GM19395 (cell line): Measurements from ENCODE around the gene AP1M2.

Source experiments
- ATAC-seq: cut with Tn5 transposase; IDR thresholded peaks from one replicate; pipeline ENCODE4 v1.9.1; 2021; ENCODE audit warnings: mild to moderate bottlenecking, moderate library complexity; ENCODE audit not compliant: unreplicated experiment

AP1M2 gene

DNA sequence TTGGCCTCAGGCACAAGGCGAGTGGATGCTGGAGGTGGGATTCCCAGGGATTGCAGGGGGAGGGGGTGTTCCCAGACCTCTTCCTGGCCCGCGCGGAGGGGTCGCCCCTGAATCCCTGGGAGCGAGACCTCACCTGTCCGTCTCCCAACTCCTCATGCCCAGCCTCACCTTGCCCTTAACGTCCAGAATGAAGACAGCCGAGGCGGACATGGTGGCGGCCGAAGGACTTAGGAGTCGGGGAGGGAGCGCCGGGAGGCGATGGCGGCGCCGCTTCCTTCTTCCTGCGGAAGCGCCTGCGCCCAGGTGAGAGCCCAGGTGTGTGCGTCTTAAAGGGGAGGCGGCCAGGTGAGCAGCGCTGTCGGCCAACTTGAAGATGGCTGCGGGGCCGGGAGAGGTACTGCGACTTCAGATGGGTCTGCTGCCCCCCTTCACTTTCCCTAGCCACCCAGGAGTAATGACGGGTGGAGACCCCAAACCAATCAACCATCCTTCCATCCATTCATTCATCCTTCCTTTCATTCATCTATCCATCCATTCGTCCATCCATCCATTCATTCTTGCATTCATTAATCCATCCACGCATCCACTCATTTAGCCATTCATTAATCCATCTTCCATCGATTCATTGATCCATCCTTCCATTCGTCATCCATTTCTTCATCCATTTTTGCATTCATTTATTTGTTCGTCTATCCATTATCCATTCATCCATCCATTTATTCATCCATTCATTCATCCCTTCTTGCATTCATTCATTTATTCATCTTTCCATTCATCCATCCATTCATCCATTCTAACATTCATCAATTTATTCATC is at the start of gene AP1M2:
Gene AP1M2, minus strand, starts transcription at position 291 of the 817 bp plus-strand sequence. Its CDS starts 81 bp downstream, at position 210.
- no peak for ATAC-seq

DNA sequence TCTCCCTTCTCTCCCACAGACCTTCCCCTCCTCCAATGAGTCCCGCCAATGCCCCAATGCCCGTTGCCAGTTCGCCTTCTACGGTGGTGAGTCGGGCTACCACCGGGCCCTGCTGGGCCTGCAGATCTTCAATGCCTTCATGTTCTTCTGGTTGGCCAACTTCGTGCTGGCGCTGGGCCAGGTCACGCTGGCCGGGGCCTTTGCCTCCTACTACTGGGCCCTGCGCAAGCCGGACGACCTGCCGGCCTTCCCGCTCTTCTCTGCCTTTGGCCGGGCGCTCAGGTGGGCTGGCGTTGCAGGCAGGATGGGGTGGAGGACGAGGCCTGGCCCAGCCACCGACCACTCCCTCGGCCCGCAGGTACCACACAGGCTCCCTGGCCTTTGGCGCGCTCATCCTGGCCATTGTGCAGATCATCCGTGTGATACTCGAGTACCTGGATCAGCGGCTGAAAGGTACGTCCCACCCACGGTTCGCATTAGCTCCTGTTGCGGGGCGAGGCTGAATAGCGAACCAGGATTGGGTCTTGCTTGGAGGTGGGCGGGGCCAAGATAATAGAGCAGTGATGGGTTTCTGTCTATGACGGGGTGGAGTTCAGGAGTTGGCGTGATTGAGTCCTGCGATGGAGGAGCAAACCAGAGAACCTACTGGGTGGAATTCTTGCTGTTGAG is 49.3 kb upstream of the AP1M2 start:
- ATAC-seq, result no peak

DNA sequence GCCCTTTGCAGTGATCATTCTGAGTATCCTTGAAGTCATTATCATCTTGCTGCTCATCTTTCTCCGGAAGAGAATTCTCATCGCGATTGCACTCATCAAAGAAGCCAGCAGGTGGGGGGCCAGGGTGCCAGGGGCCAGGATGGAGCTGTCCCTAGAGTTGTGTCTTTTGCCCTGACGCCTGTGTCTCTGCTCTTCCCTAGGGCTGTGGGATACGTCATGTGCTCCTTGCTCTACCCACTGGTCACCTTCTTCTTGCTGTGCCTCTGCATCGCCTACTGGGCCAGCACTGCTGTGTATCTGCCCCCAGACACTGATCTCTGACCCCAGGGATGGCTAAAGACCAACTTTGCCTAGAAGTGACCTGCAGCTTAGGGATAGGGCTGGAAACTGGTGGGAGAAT is 47.9 kb upstream of the AP1M2 start:
- ATAC-seq, result no peak

DNA sequence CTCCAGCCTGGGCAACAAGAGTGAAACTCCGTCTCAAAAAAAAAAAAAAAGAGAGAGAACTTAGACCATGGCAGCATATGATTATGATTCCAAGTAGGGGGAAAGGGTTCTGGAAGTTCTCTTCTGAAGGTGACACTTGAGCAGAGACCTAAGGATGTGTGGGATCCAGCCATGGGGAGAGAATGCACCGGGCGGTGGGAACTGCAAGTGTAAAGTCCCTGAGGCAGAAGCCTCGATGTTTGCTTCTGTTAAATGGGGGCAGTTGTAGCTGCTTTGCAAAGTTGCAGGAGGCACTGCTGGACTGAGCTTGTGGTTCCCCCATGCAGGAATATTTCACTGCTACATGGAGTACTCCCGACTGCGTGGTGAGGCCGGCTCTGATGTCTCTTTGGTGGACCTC is 47.3 kb upstream of the AP1M2 start:
- no peak for ATAC-seq

DNA sequence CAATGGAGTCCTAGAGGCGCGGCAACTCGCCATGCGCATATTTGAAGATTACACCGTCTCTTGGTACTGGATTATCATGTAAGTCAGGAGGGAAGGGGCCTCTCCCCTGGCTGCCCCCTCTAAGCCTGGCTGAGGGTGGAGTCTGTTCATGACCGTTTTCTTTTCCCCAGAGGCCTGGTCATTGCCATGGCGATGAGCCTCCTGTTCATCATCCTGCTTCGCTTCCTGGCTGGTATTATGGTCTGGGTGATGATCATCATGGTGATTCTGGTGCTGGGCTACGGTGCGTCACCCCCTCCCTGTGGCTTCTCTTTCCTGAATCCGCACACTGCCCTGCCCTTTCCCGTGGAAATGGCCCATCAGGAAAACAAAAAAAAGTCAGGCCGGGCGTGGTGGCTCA is 44.8 kb upstream of the AP1M2 start:
- no peak for ATAC-seq

DNA sequence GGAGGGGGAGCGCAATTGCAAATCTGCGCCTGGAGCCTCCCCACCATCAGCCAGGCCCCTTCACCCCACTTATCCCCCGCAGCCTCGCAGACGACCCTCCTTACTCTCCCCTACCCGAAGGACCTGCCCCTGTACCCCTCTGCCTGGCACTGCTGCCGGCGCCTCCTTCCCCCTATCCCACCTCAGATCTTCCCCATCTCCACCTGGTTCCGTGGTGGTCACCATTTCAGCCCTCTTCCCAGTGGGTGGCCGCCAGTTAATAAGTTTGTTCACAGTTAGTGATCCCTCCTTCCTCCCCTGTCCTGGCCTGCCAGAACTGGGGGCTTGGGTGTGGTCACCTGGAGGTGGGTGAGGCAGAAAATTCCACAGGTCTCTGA is 38.6 kb upstream of the AP1M2 start:
- no peak for ATAC-seq

DNA sequence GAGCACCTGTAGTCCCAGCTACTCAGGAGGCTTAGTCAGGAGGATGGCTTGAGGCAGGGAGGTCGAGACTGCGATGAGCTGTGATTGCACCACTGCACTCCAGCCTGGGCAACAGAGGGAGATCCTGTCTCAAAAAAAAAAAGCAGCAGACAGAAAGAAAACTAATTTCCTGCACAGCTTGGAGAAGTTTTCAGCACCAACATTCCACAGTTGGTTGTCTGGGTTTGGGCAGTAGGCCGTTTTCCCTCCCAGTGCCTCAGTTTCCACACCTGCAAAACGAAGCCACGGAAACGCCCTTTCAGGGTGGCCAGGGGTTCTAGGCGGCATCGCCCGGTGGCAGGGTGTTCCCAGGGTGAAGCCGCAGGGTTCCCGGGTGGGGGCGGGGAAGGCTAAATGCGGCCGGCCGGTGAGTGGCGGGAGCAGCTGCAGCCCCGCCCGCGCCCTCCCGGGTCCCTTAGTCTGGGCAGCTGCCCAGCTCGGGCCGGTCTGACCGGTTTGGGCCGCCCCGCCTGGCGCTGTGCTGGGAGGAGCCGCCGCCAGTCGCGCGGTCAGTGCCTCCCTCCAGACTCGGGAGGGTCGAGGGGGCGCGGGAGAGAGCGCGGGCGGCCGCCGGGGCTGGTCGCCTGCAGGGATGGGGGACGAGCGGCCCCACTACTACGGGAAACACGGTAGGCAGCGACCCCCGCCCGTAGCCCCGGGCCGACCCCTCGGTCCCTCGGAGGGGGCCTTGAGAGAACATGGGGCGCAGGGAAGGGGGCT is 38.1 kb upstream of the AP1M2 start, which contains the start of gene SLC44A2:
Gene SLC44A2, plus strand, starts transcription at position 551 of the 759 bp plus-strand sequence. Its CDS starts 81 bp downstream, at position 632.
- ATAC-seq, result no peak

DNA sequence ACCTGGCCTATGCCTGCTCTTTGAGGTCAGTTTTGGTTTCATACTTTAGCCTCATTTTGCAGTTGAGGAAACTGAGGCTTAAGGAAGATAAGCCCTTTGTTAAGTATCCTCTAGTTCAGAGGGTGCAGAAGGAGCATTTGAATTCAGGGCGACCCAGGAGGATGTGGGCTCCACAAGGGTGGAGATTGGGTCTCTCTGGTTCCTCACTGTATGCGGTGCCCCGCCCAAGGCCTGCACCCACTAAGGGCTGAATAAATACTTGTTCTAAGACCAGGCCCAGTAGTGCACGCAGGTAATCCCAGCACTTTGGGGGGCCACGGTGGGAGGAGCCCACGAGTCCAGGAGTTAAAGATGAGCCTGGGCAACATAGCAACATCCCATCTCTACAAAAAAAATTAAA is 37.5 kb upstream of the AP1M2 start:
- no peak for ATAC-seq

DNA sequence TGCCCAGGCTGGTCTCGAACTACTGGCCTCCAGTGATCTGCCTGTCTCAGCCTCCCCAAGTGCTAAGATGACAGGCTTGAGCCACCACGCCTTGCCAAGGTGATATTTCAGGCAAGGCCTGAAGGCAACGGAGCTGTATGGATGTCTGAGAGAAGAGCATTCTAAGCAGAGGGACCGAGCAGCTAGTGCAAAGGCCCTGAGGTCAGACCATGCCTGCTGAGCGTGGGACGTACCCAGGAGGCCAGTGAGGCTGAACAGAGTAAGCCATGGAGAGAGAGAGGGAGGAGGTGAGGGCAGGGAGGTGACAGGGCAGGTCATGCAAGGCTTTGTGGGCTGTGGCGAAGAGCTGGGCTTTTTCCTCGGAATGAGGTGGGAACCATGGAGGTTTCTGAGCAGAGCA is 34.9 kb upstream of the AP1M2 start:
- no peak for ATAC-seq

DNA sequence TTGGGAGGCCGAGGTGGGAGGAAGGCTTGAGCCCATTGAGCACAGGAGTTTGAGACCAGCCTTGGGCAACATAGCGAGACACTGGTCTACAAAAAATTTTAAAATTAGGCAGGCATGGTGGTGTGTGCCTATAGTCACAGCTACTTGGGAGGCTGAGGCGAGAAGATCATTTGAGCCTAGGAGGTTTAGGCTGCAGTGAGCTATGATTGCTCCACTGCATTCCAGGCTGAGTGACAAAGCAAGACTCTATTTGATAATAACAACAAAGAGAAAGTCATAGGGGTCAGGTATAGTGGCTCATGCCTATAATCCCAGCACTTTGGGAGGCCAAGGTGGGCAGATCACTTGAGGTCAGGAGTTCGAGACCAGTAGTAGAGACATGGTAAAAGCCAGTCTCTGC is 33.7 kb upstream of the AP1M2 start:
- no peak for ATAC-seq

DNA sequence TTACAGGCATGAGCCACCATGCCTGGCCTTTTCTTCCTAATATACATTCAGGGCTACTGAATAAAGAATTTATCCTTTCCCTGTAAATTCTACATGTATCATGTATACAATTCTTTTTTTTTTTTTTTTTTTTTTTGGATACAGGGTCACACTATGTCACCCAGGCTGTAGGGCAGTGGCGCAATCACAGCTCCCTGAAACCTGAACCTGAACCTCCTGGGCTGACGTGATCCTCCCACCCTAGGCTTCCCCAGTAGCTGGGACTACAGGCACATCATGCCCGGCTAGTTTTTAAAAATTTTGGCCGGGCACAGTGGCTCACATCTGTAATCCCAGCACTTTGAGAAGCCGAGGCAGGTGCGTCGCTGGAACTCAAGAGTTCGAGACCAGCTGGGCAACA is 31.7 kb upstream of the AP1M2 start:
- ATAC-seq, result no peak

DNA sequence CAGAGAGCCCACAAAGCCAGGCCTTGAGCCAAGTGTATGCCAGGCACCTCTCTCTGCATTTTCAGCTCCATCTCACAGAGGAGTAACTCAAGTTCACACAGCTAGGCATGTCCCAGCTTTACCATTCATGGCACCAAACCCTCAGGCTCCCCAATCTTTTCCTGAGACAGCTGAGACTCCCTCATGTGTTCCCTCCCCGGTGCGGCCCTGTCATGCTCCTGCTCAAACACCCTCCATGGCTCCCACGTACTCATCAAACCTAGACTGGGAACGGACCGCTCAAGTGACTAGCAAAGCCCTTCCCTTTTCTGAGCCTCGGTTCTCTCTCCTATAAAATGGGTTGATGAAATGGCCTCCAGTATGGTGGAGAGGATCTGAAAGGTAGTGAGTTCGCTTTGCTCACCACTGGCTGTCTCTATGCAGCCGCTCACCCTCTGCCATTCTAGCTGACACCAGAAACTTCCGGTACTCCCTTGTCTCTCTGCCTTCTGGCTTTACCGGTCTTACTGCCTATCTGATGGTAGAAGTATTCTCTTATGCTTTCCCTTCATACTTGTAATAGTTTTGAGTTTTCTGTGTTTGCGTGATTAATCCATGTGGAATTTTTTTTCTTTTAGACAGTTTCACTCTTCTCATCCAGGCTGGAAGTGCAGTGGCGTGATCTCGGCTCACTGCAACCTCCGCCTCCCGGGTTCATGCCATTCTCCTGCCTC is 30.5 kb upstream of the AP1M2 start:
- no peak for ATAC-seq

DNA sequence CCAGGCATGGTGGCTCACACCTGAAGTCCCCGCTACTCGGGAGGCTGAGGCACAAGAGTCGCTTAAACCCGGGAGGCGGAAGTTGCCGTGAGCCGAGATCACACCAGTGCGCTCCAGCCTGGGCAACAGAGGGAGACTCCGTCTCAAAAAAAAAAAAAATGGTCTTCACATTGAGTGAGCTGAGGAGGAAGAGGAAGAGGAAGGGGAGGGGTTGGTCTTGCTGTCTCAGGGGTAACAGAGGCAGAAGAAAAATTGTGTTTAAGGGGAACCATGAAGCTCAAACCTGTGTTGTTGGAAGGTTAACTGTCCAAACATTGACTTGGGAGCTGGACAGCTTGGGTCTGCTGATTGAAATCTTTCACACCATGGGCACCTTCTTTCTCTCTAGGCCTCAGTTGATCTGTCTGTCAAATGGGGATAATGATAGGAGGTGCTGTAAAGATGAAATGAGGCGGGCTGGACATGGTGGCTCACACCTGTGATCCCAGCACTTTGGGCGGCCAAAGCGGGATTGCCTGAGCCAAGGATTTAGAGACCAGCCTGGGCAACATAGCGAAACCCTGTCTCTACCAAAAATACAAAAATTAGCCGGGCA is 28.4 kb upstream of the AP1M2 start:
- no peak for ATAC-seq

DNA sequence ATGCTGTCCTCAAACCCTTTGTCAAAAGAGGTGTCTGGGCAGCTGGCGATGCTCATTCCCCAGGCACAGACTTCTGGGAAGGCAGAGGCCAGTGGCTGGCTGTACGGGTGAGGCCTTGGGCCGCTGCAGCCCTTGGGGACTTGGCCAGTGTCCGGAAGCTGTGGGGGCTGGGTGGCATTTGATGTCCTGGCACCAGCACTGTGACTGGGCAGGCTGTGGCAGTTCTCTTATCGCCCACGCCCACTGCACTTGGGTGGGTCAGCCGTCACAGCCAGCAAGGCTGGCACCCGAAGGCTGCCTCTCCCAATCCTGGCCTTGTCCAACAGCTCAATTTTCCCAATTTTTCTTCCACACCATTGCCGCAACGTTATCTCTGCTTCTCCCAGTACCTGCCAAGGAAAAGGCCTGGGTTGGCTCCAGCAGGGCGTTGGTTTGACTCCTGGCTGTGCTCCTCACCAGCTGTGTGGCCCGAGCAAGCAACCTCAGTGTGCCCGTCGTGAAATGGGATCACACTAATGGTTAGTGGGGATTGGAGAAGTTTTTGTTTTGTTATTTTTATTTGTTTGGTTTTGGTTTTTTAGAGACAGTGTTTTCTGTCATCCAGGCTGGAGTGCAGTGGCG is 25.5 kb upstream of the AP1M2 start:
- ATAC-seq, result no peak

DNA sequence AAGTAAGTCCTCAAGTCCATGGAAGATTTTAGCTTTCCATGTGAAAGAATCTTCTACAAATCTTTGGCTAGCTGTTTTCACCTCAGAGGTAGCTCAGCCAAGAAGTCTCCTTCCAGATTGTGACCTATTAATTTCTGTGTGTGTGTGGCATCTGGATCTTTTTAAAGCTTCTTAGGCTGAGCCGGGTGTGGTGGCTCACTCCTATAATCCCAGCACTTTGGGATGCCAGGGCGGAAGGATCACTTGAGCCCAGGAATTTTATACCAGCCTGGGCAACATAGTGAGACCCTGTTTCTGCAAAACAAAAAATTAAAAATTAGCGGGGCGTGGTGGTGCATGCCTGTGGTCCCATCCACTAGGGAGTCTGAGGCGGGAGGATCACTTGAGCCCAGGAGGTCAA is 24.8 kb upstream of the AP1M2 start:
- ATAC-seq, result no peak

DNA sequence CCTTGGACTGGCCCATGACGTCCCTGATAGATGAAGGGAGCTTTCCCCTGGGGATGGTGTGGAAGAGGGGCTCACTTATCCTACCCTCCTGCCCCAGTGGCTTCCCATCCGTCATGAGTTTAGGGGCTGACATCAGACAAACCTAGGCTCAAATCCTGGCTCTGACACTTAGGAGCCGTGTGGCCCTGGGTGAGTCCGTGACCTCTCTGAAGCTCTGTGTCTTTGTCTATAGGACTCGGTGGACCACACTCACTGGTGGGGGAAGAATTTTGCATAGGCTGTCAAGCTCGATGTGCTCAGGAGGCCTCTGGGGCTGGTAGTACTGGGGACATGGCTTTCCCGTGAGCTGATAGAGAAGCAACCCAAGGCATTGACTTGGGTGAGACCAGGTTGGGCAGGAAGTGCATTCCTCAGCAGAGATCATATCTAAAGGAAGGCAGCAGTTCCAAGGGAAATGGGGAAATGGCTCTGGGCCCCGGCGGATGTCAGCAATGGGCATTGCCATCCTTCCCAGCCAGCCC is 17.4 kb upstream of the AP1M2 start:
- no peak for ATAC-seq

DNA sequence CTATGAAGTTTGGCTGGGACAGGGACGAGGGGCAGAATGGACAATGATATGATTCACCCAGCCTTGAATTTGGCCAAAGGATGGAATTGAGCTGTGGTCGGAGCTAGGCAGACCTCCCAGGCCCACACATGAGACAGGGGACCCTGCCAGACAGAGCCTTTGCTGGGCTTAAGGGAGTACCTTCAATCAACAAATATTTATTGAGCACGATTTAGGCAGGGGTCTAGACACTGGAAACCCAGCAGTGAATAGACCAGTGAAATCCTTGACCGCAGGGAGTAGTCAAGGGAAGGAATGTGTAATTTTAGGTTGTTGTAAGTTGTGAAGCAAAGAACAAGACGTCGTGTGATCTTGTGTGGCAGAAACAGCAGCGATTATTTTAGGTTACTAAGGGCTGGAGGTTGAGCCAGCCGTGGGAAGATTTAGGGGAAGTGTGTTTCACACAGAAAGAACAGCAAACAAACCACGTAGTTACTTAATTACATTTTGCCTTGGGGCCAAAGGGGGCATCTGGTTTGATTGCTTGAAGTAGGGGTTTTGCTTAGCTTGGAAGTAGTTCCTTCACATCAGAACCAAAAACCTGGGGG is 16.9 kb upstream of the AP1M2 start:
- no peak for ATAC-seq

DNA sequence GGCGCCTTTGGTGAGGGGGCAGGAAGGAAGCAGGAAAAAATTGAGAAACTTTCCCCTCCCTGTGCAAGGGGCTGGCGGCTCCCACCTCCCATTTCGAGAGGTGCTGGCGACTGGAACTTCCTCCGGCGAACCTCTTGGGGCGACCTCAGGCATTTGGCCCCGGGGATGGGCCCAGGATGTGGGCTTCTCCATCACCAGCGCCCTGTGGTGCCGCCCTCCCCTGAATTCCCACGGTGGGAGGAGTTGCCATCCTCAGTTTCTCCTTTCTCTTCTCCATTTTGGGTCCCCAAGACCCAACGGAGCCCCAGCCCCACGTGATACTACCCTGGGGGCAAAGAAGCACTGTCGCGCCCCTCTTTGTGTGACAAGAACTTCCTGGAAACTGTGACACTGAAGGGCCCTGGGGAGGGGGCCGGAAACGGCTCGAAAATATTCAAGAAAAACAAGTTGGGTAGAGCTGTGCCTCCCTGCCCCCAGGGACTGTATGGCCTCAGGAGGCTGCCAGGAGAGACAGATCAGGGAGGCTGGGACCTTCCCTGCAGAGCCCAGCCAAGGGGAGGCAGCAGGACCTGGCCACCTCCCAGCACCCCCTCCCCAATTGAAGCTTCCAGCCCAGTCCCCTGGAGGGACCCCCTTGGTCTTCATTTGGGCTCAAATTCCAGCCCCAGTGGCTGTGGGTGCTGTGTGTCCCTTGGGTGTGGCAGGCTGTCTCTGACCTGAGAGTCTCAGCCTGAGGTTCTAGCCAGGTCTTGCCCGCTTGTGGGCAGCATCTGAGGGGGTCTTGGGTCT is 16.2 kb upstream of the AP1M2 start:
- no peak for ATAC-seq
